GM23248 (cell line): Measurements from ENCODE around the gene LOXL4. TPM values are rescaled to one million over a fixed set of nuclear protein-coding genes. Genes with fewer than 3 reads are reported as not detected.

ENCODE experiments used
- DNase-seq: peaks from one replicate; pipeline ENCODE4 v3.0.0-alpha.2; 2015
- H2AFZ ChIP-seq: fragments of 200-600 bp; sonication (generic); 2 replicates; pipeline ENCODE4 v1.6.1; 2016; ENCODE audit warnings: antibody characterized with exemption
- H3F3A ChIP-seq: fragments of 200-600 bp; sonication (generic); 2 replicates; pipeline ENCODE4 v1.6.1; 2016; ENCODE audit warnings: mild to moderate bottlenecking, antibody characterized with exemption, mixed run types; ENCODE audit not compliant: insufficient read depth
- H3K27ac ChIP-seq: fragments of 200-600 bp; sonication (generic); 2 replicates; pipeline ENCODE4 v1.5.1; 2016; ENCODE audit warnings: mild to moderate bottlenecking
- H3K27me3 ChIP-seq: fragments of 200-600 bp; sonication (generic); replicated peaks from 2 replicates; pipeline ENCODE4 v1.6.1; 2016; ENCODE audit warnings: mild to moderate bottlenecking; ENCODE audit not compliant: insufficient read depth
- H3K36me3 ChIP-seq: fragments of 200-600 bp; sonication (generic); 2 replicates; pipeline ENCODE4 v1.6.1; 2016; ENCODE audit warnings: low read depth, mild to moderate bottlenecking
- H3K4me1 ChIP-seq: fragments of 200-600 bp; sonication (generic); 2 replicates; pipeline ENCODE4 v1.6.1; 2016; ENCODE audit warnings: mild to moderate bottlenecking; ENCODE audit not compliant: insufficient read depth
- H3K4me2 ChIP-seq: fragments of 200-600 bp; sonication (generic); one replicate; pipeline ENCODE4 v1.6.1; 2016; ENCODE audit warnings: mild to moderate bottlenecking; ENCODE audit not compliant: unreplicated experiment
- H3K4me3 ChIP-seq: fragments of 200-600 bp; sonication (generic); 2 replicates; pipeline ENCODE4 v1.5.1; 2016; ENCODE audit warnings: mild to moderate bottlenecking
- H3K79me2 ChIP-seq: fragments of 200-600 bp; sonication (generic); 2 replicates; pipeline ENCODE4 v1.6.1; 2016; ENCODE audit warnings: mild to moderate bottlenecking; ENCODE audit not compliant: insufficient read depth
- H3K9ac ChIP-seq: fragments of 200-600 bp; sonication (generic); 2 replicates; pipeline ENCODE4 v1.6.1; 2016; ENCODE audit warnings: mild to moderate bottlenecking
- H3K9me2 ChIP-seq: fragments of 200-600 bp; sonication (generic); 2 replicates; pipeline ENCODE4 v1.6.1; 2016; ENCODE audit warnings: mixed run types, mild to moderate bottlenecking, moderate library complexity; ENCODE audit not compliant: insufficient read depth
- H3K9me3 ChIP-seq: fragments of 200-600 bp; sonication (generic); one replicate; pipeline ENCODE4 v1.6.1; 2017; ENCODE audit warnings: low read depth
- H4K20me1 ChIP-seq: fragments of 200-600 bp; sonication (generic); 2 replicates; pipeline ENCODE4 v1.6.0; 2016; ENCODE audit not compliant: insufficient read depth
- EZH2 ChIP-seq: fragments of 200-600 bp; sonication (generic); IDR thresholded peaks from 2 replicates; pipeline ENCODE4 v1.6.1; 2018; ENCODE audit warnings: antibody characterized with exemption, mild to moderate bottlenecking; ENCODE audit not compliant: insufficient read depth, poor library complexity, severe bottlenecking
- EZH2phosphoT487 ChIP-seq: fragments of 200-600 bp; sonication (generic); IDR thresholded peaks from 2 replicates; pipeline ENCODE4 v1.6.1; 2018; ENCODE audit warnings: antibody characterized with exemption, moderate library complexity, mild to moderate bottlenecking, low read depth; ENCODE audit not compliant: insufficient read depth
- WGBS, 2 experiments: methylation state at CpG; one replicate each; pipeline ENCODE4 v1.1.6; 2015 to 2017; ENCODE audit warnings: low lambda C conversion rate in 2 of 2, low coverage in 1 of 2; ENCODE audit errors: missing lambda C conversion rate in 2 of 2; 5-methylcytosine and 5-hydroxymethylcytosine counted together
- in situ Hi-C: fragments of 300-500 bp; cut with MboI; formaldehyde crosslinking; loops from 2 replicates; pipeline ENCODE4 v1.15.0; 2020
- polyA plus RNA-seq: library from polyadenylated mRNA; unstranded; fragments of >200 nt; fragmentation: Nextera tagmentation; extraction: Ambion mirVana; gene quantifications from 2 replicates; pipeline ENCODE4 v1.2.1, GENCODE V29; 2016
- total RNA-seq: library from RNA; depleted of rRNA; stranded (reverse); fragments of >200 nt; shearing (Covaris generic); gene quantifications from 2 replicates; pipeline ENCODE4 v1.2.3, GENCODE V29; 2014

Gene LOXL4
- total and polyA plus RNA-seq, 2 experiments from 2014 or later: 319 to 496 TPM

GRCh38 chr10:98286419-98286818, 18.4 kb upstream of the LOXL4 start:
- Histone ChIP-seq H2AFZ (no peak overlapping the region), H3K36me3 (no peaks in the 10 kb centered on the region), H3K4me3 (no peak overlapping the region), H3K4me2 (no peak overlapping the region), H3K27me3 (peaks cover 3% of the 10 kb centered on the region), H3K4me1 (no peaks in the 10 kb centered on the region), H4K20me1 (no peaks in the 10 kb centered on the region), H3K79me2 (no peaks in the 10 kb centered on the region), H3K9ac (no peak overlapping the region), H3K9me3 (no peaks in the 10 kb centered on the region), H3K9me2 (no peaks in the 10 kb centered on the region), H3K27ac (no peak overlapping the region), H3F3A (no peaks in the 10 kb centered on the region)
- WGBS, 2 experiments: 84 to 87% methylated on average over 12 of the region's 12 CpGs
- no peak for TF ChIP-seq EZH2
- no peak for TF ChIP-seq EZH2phosphoT487
- in situ Hi-C loops: no loop called here
- DNase-seq: no peak

GRCh38 chr10:98285416-98285815, 17.4 kb upstream of the LOXL4 start:
- no peak overlapping the region for H3K9ac ChIP-seq
- no peaks in the 10 kb centered on the region for H3K9me2 ChIP-seq
- no peak overlapping the region for H3K4me2 ChIP-seq
- no peak overlapping the region for H3K27ac ChIP-seq
- no peak overlapping the region for H3K4me3 ChIP-seq
- no peaks in the 10 kb centered on the region for H3F3A ChIP-seq
- H3K36me3 ChIP-seq: no peaks in the 10 kb centered on the region
- no peaks in the 10 kb centered on the region for H4K20me1 ChIP-seq
- no peak for DNase-seq
- no peaks in the 10 kb centered on the region for H3K4me1 ChIP-seq
- TF ChIP-seq EZH2phosphoT487 (no peak), EZH2 (no peak)
- no peak overlapping the region for H2AFZ ChIP-seq
- in situ Hi-C loops: no loop called here
- WGBS, 2 experiments: 56 to 64% methylated on average over 2 of the region's 2 CpGs
- H3K9me3 ChIP-seq: no peaks in the 10 kb centered on the region
- H3K27me3 ChIP-seq: peaks cover 6% of the 10 kb centered on the region
- no peaks in the 10 kb centered on the region for H3K79me2 ChIP-seq

DNA sequence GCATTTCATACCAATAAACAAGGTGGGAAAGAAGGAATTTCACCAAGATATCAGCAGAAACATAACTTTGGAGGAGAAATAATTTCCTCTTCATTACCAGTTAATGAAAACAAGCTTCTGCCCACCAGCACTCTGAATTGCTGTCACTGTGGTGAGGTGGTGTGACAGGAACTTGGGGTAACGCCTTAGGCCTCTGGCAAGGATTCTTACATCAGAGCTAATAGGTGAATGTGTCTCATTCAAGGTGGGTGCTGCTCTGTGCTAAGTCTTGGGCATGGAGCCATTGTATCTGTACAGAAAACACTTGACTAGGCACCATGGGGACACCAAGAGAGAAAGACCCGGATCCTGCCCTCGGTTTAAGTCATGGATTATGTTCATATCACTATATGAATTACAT, 8.3 kb upstream of the LOXL4 start:
- Histone ChIP-seq H2AFZ (no peak overlapping the region), H3K4me2 (no peak overlapping the region), H3K79me2 (no peaks in the 10 kb centered on the region), H3K9me3 (no peaks in the 10 kb centered on the region), H3K27me3 (peaks cover 2% of the 10 kb centered on the region; the same call in 1 of the 2 replicates), H3K36me3 (no peaks in the 10 kb centered on the region), H3K27ac (no peak overlapping the region), H3K4me3 (no peak overlapping the region), H3K4me1 (no peaks in the 10 kb centered on the region), H3K9ac (no peak overlapping the region), H3F3A (no peaks in the 10 kb centered on the region), H3K9me2 (no peaks in the 10 kb centered on the region), H4K20me1 (no peaks in the 10 kb centered on the region)
- no peak for TF ChIP-seq EZH2phosphoT487
- WGBS, 2 experiments: 61 to 82% methylated on average over 3 of the region's 3 CpGs
- in situ Hi-C loops: no loop called here
- no peak for DNase-seq

GRCh38 chr10:98274562-98274961, 6.6 kb upstream of the LOXL4 start:
- in situ Hi-C loops: no loop called here
- 79 to 83% methylated on average over 3 of the region's 3 CpGs for WGBS, 2 experiments
- no peak for DNase-seq
- Histone ChIP-seq H3K4me3 (no peak overlapping the region), H3F3A (peaks cover 5% of the 10 kb centered on the region; the same call in 1 of the 2 replicates), H3K27ac (no peak overlapping the region), H3K9me2 (no peaks in the 10 kb centered on the region), H2AFZ (no peak overlapping the region), H3K27me3 (no peaks in the 10 kb centered on the region), H3K9ac (no peak overlapping the region), H4K20me1 (no peaks in the 10 kb centered on the region), H3K79me2 (no peaks in the 10 kb centered on the region), H3K4me2 (no peak overlapping the region), H3K36me3 (no peaks in the 10 kb centered on the region), H3K9me3 (no peaks in the 10 kb centered on the region), H3K4me1 (peaks cover 9% of the 10 kb centered on the region)
- no peak for TF ChIP-seq EZH2
- TF ChIP-seq EZH2phosphoT487: no peak
